Panc1 (cell line): ENCODE results near the gene ESF1. TPM values are rescaled to one million over a fixed set of nuclear protein-coding genes. Genes with fewer than 3 reads are reported as not detected.

Experiments
- ATAC-seq: fragments of 200-7000 bp; cut with Tn5 transposase; 2 replicates; pipeline ENCODE4 v1.9.1; 2020; ENCODE audit warnings: mild to moderate bottlenecking, moderate library complexity
- BruUV-seq: library from RNA; stranded (reverse); fragments of 400-500 nt; replicated peaks from 2 replicates; lab custom pipeline; 2021; lab: Mats Ljungman, UMichigan
- CTCF ChIA-PET: fragments of 300-600 bp; sonication (Branson Sonifier 250); formaldehyde crosslinking; loops from one replicate; lab custom pipeline; 2022; ENCODE audit warnings: antibody characterized with exemption; lab: Charles Lee
- POLR2A ChIA-PET: fragments of 300-600 bp; sonication (Branson Sonifier 250); formaldehyde crosslinking; loops from one replicate; lab custom pipeline; 2022; ENCODE audit warnings: antibody characterized with exemption; lab: Charles Lee
- DNase-seq: peaks from one replicate; pipeline ENCODE4 v3.0.0-alpha.2; 2010; ENCODE audit warnings: low read depth, low spot score
- H3K27ac ChIP-seq: 2 replicates; pipeline ENCODE4 v1.5.1; 2011; ENCODE audit warnings: mild to moderate bottlenecking, low read length, inconsistent platforms
- H3K27me3 ChIP-seq: fragments of 200-500 bp; sonication (Bioruptor generic); 2 replicates; pipeline ENCODE4 v1.6.0; 2014; ENCODE audit warnings: low read length, inconsistent platforms; ENCODE audit not compliant: control insufficient read depth, insufficient read depth
- H3K36me3 ChIP-seq: fragments of 200-500 bp; sonication (Bioruptor generic); 2 replicates; pipeline ENCODE4 v1.5.1; 2014; ENCODE audit warnings: inconsistent platforms, mild to moderate bottlenecking, low read length, moderate library complexity; ENCODE audit not compliant: control insufficient read depth, insufficient read depth
- H3K4me1 ChIP-seq: 2 replicates; pipeline ENCODE4 v1.5.1; 2011; ENCODE audit warnings: inconsistent platforms, mild to moderate bottlenecking, low read length, moderate library complexity; ENCODE audit not compliant: control insufficient read depth, insufficient read depth
- H3K4me3 ChIP-seq, 2 experiments: 2 replicates each; pipeline ENCODE4 v1.5.1; 2011 to 2012; ENCODE audit warnings: low read depth in 2 of 2, low read length in 2 of 2, mild to moderate bottlenecking in 2 of 2, inconsistent platforms in 1 of 2, moderate library complexity in 1 of 2
- H3K9me3 ChIP-seq: fragments of 200-500 bp; sonication (Bioruptor generic); 2 replicates; pipeline ENCODE4 v1.5.1; 2014; ENCODE audit warnings: low read depth, mild to moderate bottlenecking, inconsistent platforms, low read length, moderate library complexity; ENCODE audit not compliant: control insufficient read depth, insufficient read depth
- POLR2AphosphoS5 ChIP-seq: IDR thresholded peaks from 2 replicates; pipeline ENCODE4 v1.6.1; 2012; ENCODE audit warnings: mild to moderate bottlenecking, low read depth, low read length, moderate library complexity
- TCF7L2 ChIP-seq: IDR thresholded peaks from 2 replicates; pipeline ENCODE4 v1.6.1; 2011; ENCODE audit warnings: mild to moderate bottlenecking, low read depth, low read length, inconsistent platforms
- in situ Hi-C: cut with HindIII; loops from 2 replicates; pipeline ENCODE4 v1.10.0; 2016; ENCODE audit warnings: low sequenced_read_pairs, low pct_unique_long_range_greater_than_20kb
- intact Hi-C: fragments of 100-400 bp; cut with micrococcal nuclease; formaldehyde crosslinking; loops from one replicate; pipeline ENCODE4 v1.10.0; 2022; ENCODE audit not compliant: unreplicated experiment
- total RNA-seq: library from RNA; stranded (reverse); gene quantifications from one replicate; pipeline ENCODE4 v1.2.1, GENCODE V29; 2021; ENCODE audit not compliant: unreplicated experiment

Gene ESF1
- total RNA-seq, 1 experiment from 2014 or later, result 26.4 TPM

DNA sequence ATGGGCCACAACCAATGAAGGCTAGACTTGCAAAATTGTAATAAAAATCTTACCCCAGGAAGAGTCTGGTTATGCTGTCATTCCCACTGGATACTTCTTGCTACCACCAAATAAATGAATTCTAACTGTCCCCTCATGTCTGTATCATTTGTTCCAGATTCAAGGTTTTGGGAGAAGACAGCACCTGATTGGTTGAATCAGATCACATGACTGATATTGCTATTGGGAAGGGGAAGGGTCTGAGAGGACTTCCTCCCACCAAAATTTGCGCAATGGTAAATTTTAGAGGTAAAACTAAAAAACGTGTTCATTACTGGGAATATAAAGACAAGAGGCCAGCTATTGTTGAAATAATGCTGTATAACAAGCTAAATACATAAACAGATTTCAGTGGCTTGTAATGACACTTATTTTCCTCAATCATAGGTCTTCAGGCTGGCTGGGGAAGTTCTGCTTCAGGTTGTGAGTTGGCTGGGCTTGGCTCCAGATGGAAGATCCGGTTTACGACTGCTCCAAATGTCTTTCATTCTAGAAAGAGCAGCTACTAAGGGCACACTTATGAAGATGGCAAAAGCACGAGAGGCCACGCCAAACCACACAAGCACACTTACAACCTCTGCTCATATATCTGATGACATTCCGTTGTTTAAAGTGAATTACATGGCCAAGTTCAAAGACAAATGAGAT lies 118.9 kb downstream of the ESF1 start:
- TF ChIP-seq POLR2AphosphoS5, result no peak
- TF ChIP-seq TCF7L2, result no peak
- no peaks in the 10 kb centered on the region for H3K9me3 ChIP-seq
- H3K36me3 ChIP-seq, result no peaks in the 10 kb centered on the region
- ChIA-PET CTCF (no interaction called here), POLR2A (no interaction called here)
- intact Hi-C loops, result no loop called here
- peaks cover 2% of the 10 kb centered on the region; the same call in 1 of the 2 replicates for H3K27me3 ChIP-seq
- no peak overlapping the region for H3K4me3 ChIP-seq
- in situ Hi-C loops, result no loop called here
- ATAC-seq (no peak), DNase-seq (no peak)
- H3K4me1 ChIP-seq, result no peaks in the 10 kb centered on the region
- no peak overlapping the region for H3K27ac ChIP-seq
- no TSS peak for BruUV-seq

Other genes with a start within 250 kb of the ESF1 start
- 8.9 TPM for gene TASP1, start 146.0 kb downstream of the ESF1 start, total RNA-seq
- 23.0 TPM for gene NDUFAF5, start 109 bp upstream of the ESF1 start, total RNA-seq
- not detected for gene SEL1L2, start 205.7 kb upstream of the ESF1 start, total RNA-seq
- 1.2 TPM for gene MACROD2, start 210.6 kb upstream of the ESF1 start, total RNA-seq